ENCODE data around the gene PROX1. TPM values are rescaled to one million over a fixed set of nuclear protein-coding genes. Genes with fewer than 3 reads are reported as not detected.
"Not testable (repeated sequence)": the region's sequence is repeated elsewhere in the genome, so short reads cannot be mapped to it uniquely, and the experiment has no call there.

PROX1 gene
- polyA plus RNA-seq, 4 donors, result 6.8 to 9.9 (median 7.8) TPM

GRCh38 chr1:214058076-214058475 lies 70.3 kb downstream of the PROX1 start:
- DNase-seq (ENCODE audit: low read depth in 4 of 4, low spot score in 3 of 4), result no peak

DNA sequence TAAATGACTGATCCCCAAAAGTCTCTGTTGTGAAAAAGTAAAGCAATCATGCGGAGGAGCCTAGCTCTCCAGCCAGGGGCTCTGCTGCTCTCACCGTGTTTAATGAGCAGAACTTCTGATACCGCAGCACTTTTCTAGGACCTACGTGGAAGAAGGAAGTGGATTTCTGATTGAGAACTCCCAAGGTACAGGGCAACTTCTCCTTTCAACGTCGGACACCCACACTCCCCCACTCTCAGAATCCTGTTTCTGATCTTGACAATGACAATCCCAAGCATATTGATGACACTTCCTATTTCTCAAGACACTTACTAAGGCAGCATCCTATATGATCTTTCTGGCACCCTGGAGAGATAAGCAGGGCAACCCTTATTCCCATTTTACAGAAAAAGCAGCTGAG lies 78.4 kb downstream of the PROX1 start:
- DNase-seq (ENCODE audit: low read depth in 4 of 4, low spot score in 3 of 4), result no peak

DNA sequence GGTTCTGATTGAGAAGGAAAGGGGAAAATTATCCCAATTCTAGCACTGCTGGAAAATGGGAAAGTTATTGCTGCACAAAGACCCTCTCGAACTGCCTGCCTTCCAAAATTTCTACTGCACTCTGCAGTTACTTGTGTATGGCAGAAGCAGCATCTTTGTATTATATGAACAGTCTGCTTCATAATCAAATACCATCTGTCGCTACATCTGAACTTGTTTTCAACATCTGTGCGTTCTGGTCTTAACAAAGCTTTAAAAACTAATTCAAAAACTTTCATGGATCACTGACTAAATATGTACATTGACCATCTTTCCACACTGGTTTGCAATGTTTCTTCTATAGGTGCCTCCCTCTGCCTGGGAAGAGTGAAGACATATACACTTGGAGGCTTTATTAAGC lies 79.2 kb downstream of the PROX1 start:
- no peak for DNase-seq (ENCODE audit: low read depth in 4 of 4, low spot score in 3 of 4)

GRCh38 chr1:214067397-214067796 lies 79.6 kb downstream of the PROX1 start:
- no peak for DNase-seq (ENCODE audit: low read depth in 4 of 4, low spot score in 3 of 4)

DNA sequence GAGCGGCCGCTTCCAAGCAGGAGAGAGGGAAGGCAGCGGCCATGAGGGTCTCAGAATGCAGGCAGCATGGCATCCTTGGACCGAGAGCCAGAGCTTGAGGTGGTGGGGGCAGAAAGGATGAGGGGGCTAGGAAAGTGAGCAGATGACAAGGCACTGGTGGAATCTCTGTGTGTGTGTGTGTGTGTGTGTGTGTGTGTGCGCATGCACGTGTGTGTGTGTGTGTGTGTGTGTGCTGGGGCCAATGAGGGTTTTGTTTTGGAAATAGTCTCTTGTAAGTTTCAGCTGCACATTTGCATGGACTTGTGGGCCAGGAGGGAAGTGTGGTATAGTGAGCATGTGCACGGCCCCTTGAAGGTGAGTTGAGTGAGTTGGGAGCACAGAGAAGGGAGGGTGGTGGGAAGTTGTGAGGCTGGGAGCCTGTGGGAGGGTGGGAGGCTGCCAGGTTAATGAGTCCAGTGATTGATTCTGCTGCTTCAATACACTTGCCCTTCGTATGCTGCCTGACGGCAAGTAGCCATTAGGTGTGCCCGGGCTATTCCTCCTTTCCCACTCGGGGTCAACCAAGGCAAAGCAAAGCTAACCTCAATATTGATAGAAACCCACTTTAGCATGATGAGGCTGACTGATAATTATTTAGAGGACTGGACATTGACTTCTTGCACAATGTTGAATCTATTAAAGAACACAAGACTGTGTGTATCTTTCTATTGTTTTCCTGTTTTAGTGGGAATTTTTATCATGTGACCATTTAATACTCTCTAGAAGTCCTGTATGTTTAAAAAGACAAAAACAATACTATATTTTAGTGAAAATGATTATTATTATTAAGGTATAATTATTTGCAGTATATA lies 80.3 kb downstream of the PROX1 start:
- no peak for DNase-seq (ENCODE audit: low read depth in 4 of 4, low spot score in 3 of 4)

GRCh38 chr1:214068979-214069378 lies 81.2 kb downstream of the PROX1 start:
- no peak for DNase-seq (ENCODE audit: low read depth in 4 of 4, low spot score in 3 of 4)

GRCh38 chr1:214071469-214071868 lies 83.7 kb downstream of the PROX1 start:
- no peak for DNase-seq (ENCODE audit: low read depth in 4 of 4, low spot score in 3 of 4)

GRCh38 chr1:214072426-214073157 lies 84.8 kb downstream of the PROX1 start:
- DNase-seq (ENCODE audit: low read depth in 4 of 4, low spot score in 3 of 4), result no peak

DNA sequence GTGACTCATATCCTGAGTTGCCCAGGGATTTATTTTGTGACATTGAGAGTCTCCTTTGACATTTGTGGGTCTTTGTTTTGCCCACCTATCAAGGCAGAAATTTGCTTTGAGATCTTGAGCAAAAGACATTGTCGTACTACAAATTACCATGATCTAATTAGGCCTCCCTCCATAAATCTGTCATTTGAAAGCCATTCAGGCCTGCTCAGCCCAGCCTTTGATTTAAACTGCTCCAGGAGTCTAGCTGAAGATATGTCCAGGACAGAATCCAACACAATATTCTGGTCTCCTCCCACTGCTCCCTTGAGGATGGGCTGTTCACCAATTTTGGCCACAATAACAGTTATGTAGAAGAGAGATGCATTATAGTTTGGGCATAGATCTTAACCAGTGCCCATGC lies 86.7 kb downstream of the PROX1 start:
- no peak for DNase-seq (ENCODE audit: low read depth in 4 of 4, low spot score in 3 of 4)

DNA sequence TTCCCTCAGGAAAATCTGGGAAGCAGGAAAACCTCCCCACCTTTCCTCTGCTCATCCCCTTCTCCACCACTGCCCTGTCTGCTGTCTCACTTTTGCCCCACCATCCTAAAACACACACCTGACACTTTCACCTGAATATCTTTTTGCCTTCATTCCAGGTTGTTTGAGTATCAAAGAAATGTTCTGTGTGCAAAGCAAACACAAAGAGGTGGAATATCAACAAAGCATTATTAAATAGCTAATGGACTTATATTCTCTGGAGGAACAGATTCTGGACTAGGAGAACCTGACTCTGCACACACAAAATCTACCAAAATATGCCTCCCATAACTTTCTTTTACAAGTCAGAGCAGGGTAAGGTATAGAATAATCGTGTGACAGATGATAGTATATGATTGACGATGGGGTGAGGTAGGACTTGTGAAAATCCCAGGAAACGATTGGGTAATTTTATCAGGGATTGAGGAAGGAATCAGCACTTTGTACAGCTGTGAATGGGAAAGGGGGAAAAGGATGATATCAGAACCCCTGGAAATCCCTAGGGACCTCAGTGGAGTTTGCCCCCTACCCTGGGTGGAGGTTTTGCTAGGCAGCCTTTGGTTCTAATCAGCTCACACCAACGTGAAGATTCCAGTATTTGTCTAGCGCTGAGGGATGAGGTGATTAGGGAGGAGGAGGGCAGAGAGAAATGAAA lies 87.7 kb downstream of the PROX1 start:
- DNase-seq (ENCODE audit: low read depth in 4 of 4, low spot score in 3 of 4), result no peak

DNA sequence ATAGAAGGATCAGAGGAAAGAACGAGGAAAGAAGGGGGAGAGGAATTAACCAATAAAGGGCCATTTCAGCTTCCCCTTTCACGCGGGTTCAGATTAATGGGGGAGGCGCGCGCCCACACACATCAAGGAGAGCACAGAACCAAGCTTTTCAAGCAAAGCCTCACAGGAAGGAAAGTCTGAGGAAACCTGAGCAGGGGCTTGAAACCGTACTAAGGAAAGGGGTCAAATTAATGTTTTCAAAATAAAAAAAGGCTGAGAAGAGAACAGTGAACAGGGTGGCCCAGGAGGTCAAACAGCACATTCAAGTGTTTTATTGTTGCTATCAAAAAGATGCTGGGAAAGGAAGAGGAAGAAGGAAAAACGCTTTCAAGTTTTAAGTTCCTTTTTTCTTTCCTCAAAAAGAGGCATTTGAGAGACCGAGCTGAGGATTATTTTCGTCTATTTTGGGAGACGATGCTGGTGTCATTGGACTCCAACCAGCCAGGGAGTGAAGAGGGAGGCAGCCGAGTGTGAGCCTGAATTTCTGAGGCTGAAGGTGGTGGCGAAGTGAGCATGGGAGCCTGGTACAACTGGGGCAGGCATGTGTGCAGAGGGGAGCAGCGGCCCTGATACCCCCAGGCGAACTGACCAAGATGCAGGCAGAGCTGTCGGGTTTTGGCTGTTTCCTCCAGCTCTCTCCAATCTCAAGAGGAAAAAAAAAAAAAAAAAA lies 88.4 kb downstream of the PROX1 start:
- DNase-seq (ENCODE audit: low read depth in 4 of 4, low spot score in 3 of 4), result no peak

DNA sequence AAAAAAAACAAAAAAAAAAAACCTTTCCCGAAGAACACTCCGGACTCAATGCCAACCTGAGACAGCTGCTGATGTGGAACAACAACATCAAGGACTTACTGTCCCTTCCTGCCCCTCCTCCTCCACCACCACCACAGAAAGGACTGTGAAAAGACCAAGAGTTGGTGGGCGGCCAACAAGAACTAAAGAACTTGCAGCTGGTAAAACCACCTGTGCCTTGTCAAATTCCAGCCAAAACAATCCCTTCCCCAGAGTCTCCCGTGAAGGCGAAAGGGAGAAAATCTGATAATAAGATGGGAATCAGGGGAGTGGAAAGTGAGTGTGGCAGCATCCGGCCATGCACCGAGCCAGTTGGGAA lies 88.9 kb downstream of the PROX1 start:
- DNase-seq (ENCODE audit: low read depth in 4 of 4, low spot score in 3 of 4), result no peak

DNA sequence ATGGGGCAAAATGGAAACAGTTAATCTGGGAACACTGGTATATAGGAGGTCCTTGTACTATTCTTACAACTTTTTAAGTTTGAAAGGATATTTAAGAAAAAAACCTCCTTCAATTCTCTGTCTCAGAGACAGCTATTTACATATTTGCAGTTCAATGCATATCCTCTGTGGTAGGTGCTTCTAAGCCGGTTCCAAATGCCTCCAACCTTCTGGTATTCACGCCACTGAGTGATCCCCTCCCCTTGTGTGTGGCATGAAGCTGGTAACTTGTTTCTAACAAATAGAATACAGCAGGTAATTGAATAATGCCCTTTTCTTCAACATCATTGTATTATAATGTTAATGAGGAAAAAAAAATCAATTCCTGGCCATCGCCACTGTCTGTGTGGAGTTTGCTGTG lies 91.2 kb downstream of the PROX1 start:
- no peak for DNase-seq (ENCODE audit: low read depth in 4 of 4, low spot score in 3 of 4)

DNA sequence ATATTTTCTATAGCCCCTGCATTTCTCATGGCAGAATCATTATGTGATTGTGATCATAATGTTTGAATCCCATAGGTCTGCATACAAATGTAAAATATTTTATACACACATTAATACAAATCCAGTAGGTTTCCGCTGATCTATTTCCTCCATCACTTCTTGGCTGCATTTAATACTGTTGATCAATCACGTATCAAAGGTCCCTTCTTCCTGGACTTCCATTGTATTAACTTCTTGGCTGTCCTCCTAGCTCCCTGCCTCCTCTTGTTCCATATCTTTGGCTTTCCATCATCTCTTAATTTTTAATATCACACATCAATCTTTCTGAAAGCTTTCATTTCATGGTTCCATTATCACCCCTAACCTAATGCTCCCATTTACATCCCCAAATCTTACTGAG lies 97.6 kb downstream of the PROX1 start:
- no peak for DNase-seq (ENCODE audit: low read depth in 4 of 4, low spot score in 3 of 4)

- DNase-seq (ENCODE audit: low read depth in 4 of 4, low spot score in 3 of 4), result no peak
These were observed 99.2 kb downstream of the PROX1 start for GRCh38 chr1:214086945-214087344.

DNA sequence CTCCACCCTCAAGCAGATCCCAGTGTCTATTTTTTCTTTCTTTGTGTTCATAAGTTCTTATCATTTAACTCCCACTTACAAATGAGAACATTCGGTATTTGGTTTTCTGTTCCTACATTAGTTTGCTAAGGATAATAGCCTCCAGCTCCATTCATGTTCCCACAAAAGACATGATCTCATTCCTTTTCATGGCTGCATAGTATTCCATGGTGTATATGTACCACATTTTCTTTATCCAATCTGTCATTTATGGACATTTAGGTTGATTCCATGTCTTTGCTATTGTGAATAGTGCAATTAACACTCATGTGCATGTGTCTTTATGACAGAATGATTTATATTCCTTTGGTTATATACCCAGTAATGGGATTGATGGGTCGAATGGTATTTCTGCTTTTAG lies 101.2 kb downstream of the PROX1 start:
- DNase-seq (ENCODE audit: low read depth in 4 of 4, low spot score in 3 of 4), result not testable (repeated sequence)

Measured in right renal pelvis (tissue), 4 donors.